Stimulated activated naive CD4-positive, alpha-beta T cell (primary cell): ENCODE results near the gene PHF11.

Experiments used
- DNase-seq, 6 experiments: peaks; one replicate each; lab custom pipeline; 2025; lab: John Stamatoyannopoulos, UW

PHF11 gene

DNA sequence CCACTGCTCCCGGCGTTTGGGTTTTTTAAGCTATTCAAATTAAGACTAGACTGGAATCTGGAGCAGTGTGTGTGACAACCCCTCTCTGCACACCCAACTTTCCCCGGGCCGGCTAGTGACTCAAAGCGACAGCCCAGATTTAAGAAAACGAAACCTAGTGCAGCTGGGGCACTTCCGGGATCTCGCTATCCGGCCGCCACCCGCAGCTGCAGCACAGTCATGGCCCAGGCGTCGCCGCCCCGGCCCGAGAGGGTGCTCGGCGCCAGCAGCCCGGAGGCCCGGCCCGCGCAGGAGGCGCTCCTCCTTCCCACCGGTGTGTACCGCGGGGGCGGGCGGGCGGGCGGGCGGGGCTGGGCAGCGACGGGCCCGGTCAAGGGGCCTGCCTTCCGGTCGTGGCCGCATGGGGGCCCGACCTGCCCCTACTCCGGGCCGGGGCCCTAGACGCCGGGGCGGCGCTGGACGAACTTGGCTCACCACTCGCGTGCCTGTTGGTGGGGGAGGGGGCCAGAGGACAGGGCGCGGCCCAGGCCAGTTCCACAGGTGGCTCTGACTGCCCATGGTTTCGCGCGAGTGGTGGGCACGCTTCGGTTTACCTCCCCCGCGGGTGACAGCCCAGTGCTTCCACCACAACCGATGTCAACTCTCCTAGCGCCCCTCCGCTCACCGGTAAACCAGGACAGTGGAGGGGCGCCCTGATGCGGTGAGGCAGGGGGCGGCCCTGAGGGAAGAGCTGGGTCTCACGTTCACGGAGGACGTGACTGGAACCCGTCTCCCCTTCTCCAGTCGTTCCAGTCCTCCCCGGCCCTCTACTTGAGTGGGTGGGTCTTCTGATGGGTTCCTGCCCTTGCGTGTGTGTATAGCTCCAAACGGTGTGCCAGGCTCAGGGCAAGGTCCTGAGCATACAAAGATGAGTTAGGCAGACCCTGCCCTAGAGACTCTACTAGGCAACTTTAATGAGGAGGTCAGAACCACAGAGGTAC, at the start of gene PHF11:
Gene PHF11 (plus strand): TSS at position 171 of the 980 bp plus-strand sequence. CDS start 49 bp downstream, at position 220.
- peak; percentile 69 to 84 (median 76) for DNase-seq

DNA sequence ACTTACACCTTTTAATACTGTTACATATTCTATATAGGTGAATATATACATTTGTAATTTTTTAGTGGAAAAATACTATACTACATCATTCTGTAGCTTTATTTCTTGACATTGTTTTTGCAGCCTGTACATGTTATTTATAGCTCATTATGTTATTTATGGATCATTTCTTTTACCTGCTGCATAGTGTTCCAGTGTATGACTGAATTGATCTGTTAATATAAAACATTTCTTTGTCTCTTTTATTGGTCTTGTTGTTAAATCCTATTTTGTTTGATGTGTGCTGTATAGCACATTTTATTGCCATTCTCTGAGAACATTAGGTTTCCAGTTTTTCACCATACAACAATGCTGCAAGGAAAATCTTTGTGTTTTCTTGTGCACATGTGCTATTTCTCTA, 49.3 kb upstream of the PHF11 start:
- DNase-seq, result no peak

DNA sequence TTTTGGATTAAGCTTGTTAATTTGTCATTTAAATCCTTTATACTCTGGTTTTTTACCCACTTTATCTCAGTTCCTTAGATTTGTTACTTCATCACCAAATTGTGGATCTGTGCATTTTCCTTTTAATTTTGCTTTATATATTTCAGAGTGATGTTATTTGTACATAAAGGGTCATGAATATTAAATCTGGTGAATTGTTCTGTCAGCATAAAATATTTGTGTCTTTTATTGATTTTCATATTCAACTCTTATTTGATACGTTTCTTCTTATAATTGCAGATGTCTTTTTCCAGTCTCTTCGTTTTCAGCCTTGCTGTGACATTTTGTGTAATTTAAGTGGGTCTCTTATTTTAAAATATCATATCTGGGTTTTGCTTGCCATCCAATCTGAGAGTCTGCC, 47.0 kb upstream of the PHF11 start:
- DNase-seq, result no peak

DNA sequence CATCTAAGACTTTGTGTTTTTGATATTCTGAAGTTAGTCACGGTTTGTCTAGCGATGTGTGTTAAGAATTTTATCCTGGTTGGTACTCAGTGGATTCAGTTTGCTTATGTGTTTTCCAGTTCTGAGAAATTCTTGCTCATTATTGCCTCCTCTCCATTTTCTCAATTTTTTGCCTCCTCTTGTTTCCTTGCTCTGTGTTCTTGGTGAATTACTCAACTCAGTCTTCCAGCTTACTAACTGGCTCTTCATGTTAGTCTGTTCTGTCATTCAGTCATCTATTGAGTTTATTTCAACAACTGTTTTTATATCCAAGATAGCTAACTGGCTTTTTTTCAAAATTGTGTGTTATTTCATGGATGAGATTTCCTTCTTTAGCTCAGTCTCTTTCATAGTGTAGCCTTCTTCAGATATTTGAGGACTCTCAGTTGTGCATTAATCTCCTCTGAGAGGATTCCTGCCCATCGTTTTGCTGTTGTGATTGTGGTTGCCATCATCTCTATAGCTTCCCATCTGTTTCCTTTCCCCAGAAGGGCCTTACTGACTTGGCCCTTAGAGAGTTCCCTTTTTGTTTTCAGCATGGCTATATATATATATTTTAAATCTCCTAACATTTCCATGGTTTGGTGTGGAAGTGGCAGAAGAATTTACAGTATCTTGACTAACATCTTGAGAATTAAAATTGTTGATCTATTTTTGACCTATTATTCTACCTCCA, 45.5 kb upstream of the PHF11 start:
- no peak for DNase-seq

DNA sequence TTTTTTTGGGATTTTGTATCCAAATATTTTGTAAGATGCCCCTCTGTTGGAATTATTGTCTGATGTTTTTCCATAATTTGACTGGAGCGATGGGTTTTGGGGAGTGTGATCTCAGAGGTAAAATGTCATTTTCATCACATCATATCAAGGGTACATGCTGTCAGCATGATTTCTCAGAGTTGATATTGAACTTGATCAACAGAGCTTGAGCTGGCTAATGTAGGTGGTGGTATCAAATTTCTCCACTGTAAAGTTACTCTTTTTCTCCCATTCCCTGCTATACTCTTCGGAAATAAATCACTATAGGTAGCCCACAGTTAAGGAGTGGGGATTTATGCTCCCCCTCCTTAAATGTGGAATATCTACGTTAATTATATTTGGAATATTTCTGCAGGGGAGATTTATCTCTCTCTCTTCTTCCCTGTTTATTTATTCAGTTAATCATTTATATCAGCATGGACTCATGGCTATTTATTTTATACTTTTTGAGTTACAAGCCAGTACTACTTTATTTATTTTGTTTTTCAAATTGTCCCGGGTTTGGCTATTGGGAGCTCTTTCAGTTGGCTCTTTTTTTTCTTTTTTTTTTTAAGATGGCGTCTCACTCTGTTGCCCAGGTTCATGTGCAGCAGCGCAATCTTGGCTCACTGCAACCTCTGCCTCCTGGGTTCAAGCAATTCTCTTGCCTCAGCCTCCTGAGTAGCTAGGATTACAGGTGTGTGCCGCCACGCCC, 42.9 kb upstream of the PHF11 start:
- no peak for DNase-seq

DNA sequence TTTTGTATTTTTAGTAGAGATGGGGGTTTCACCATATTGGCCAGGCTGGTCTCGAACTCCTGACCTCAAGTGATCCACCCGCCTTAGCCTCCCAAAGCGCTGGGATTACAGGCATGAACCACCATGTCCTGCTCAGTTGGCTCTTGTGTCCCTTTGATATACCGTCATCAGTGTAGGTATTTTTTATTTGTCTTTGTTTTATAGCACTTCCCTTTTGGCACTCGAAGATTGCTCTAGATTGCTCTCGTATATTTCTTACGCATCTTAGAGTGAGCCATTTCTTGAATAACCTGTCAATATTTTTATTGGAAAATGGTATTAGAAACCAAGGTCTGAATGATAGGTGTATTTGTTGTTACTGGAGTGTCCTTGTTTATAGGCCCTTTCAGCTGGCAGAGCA, 42.3 kb upstream of the PHF11 start:
- no peak for DNase-seq

DNA sequence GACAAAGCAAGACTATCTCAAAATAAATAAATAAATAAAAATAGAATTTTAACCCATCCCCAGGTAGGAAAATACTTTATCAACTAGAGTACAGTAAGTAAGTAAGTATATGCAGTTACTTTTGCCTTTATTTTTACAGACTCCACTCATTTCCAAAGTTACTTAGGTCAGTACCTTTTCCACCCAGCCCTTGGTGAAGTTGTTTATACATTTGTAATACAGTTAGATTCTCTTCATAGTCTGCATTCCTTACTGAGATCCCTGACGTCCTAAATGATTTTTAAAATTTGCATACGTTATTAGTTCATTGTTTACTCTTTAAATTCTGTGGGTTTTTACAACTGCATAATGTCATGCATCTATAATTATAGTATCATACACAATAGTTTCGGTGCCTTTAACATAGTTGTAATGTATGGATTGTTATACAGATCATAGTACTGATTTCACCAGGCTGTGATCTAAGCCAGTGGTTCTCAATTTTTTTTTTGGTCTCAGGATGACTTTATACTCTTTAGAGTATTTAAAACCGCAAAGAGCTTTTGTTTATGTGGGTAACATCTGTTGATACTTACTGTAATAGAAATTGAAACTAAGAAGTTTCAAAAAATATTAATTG, 41.3 kb upstream of the PHF11 start:
- no peak for DNase-seq

DNA sequence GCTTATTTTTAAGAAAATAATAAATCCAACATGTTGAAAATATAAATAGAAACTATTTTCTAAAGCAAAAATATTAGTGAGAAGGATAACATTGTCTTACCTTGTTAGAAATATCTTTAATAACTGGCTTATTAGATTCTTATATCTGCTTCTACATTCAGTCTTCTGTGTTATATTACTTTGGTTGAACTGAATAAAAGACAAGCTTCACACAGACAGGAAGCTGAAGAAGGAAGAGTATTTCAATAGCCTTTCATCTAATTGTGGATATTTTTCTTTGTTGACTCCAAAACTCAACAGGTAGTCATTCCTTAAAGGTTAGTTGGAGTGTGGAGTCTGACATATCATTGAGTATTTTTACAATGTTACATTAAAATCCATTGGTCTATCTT, 40.8 kb upstream of the PHF11 start:
- no peak for DNase-seq

DNA sequence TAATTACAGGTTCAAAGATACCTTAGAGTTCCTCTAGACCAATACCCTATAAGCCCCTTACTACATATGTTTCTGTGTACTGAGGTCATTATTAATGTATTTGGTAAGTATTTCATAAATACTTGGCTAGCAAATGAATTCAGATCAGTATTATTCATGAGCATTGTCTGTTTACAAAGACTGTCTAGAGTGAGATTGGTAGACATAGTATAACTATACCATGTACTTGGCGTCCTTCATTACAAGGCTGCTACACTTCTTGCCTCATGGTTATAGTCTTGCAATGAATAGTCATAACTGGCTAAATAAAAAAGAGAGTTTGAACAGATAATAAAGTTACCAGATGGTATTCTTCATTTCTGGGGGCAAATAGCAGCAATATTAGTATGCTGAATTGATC, 39.6 kb upstream of the PHF11 start:
- DNase-seq, result no peak

DNA sequence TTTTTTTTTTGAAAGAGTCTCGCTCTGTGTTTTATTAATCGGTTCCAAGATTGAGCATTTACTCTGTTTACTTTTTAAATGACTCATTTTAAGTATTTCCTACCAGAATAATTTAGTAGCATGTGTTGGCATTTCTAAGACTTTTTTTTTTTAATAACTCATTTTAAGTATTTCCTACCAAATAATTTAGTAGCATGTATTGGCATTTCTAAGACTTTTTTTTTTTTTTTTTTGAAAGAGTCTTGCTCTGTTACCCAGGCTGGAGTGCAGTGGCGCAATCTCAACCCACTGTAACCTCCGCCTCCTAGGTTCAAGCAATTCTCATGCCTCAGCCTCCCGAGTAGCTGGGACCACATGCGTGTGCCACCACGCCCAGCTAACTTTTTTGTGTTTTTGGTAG, 38.5 kb upstream of the PHF11 start:
- DNase-seq, result no peak

DNA sequence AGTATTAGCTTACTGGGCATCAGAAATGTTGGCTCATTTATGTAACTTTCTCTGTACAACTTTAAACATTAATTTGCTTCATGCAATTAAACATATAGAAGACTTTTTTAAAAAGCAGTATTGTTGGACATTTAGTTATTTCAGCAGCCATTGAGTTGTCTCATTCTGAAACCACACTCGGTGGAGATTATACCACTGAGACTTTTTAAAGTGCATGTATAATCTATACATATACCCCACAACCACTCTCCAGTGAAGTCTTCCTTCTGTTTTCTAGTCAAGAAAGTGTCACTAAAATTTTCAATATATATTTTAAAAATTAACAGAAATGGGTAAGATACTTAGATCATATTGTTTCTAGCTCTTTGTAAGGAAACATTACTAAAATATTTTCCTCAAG, 36.2 kb upstream of the PHF11 start:
- DNase-seq, result no peak

DNA sequence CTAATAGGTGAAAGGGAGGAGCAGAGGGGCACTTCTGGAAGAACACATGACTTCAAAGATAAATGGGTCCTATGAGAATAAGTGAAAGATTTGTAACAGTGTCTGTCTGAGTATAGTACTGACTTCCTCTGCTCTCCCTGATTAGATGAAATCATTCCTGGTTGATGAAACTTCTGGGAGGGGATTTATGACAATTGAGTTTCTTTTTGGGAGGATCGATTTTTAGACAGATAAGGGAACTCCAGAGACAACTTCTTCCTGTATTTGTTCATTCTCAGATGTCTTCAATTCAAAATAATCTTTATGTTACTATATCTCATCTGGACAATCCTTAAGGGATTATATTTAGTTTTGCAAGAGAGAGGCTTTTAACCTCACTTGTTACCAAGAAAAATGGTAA, 31.7 kb upstream of the PHF11 start:
- DNase-seq, result no peak

DNA sequence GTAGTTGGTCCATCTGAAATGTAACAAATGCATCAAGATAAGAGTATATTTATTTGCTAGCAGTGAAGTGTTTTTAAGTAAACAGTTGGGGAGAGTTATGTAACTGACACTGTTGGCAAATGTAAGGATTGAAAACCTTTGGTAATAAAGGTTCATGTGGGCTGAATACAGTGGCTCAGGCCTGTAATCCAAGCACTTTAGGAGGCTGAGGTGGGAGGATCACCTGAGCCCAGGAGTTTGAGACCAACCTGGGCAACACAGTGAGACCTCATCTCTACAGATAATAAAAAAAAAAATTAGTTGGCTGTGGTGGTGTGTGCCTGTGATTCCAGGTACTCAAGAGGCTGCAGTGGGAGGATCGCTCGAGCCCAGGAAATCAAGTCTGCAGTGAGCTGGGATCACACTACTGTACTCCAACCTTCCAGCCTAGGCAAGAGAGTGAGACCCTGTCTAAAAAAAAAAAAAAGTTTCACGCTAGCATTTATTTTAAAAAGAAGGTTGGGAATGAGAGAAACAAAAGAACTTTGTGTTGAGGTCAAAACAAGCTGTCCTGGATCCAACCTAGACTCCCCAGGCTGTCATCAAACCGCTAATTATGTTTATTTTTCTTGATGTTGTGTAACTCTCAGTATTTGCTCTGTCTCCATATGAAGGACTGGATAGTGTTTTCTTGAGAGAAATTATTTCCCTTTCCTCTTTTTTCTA, 31.0 kb upstream of the PHF11 start:
- DNase-seq, result no peak

DNA sequence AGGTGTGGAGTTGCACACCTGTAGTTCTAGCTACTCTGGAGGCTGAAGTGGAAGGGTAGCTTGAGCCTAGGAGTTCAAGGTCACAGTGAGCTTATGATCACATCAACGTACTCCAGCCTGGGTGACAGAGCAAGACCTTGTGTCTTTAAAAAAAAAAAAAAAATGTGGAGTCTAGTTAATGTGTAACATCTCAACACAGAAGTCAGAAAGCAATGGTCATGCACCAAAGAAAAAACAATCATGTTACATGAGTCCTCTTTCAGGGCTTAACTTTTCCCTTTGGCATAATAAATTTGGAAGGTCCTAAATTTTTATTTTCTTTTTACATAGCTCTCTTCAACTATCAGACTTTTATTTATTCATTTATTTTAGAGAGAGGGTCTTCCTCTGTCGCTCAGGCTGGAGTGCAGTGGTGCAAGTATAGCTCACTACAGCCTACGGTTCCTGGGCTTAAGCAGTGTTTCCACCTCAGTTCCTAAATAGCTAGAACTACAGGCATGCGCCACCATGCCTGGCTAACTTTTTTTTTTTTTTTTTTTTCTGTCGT, 29.4 kb upstream of the PHF11 start:
- DNase-seq, result no peak

DNA sequence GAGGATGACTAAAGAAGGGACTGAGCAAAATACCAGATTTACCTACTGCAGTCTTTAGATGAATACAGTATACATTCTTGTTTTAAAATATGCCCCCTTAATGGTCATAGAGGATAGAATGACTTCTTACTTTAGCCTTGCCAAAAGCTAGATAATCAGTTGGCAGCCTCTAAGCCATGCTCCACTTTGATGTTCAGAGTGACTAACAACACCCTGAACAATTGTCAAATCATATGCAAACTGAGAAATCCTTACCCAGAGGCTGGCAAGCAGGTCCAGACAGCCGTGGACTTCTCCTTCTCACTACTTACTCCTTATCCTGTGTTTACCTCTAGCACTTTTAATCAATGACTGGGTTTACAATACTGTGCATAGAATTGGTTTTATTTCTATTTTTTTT, 23.6 kb upstream of the PHF11 start:
- no peak for DNase-seq

DNA sequence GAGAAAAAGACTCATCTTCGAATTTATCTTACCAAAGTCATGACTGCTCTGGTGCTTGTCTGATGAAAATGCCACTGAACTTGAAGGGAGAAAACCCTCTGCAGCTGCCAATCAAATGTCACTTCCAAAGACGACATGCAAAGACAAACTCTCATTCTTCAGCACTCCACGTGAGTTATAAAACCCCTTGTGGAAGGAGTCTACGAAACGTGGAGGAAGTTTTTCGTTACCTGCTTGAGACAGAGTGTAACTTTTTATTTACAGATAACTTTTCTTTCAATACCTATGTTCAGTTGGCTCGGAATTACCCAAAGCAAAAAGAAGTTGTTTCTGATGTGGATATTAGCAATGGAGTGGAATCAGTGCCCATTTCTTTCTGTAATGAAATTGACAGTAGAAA, 19.2 kb upstream of the PHF11 start:
- DNase-seq, result no peak

DNA sequence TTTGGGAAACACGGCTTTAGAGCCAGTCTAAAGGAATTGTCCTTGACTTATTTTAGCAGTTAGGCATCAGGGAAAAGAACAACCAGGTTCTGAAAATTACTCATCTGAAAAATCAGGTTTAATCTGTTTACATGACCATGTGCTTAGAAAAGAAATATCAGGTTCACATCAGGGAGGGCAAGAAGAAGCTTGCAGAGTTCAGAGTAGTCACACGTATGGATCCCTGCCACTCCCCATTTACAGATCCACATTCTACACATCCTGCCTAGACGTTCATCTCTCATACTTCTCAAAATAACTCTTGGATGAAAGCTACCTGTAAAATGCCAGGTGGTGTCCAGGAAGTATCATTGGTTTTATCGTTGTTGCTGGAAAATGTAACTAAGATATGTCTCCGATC, 14.0 kb upstream of the PHF11 start:
- DNase-seq, result no peak

DNA sequence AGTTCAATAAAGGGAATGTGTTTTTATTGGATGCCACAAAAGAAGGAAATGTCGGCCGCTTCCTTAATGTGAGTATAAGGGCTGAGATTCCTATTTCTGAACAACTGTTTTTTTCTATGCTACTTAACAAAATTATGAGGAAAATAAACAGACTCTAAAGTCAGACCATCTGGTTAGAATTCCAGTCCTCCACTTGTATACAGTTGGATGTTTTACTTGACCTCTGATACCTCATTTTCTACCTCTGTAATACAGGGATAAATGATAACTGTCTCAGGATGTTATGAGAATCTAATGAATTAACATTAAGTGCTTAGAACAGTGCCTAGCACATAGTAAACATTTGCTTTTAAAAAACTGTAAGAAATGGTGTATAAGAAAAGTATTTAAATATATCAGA, 7.2 kb upstream of the PHF11 start:
- DNase-seq, result no peak

DNA sequence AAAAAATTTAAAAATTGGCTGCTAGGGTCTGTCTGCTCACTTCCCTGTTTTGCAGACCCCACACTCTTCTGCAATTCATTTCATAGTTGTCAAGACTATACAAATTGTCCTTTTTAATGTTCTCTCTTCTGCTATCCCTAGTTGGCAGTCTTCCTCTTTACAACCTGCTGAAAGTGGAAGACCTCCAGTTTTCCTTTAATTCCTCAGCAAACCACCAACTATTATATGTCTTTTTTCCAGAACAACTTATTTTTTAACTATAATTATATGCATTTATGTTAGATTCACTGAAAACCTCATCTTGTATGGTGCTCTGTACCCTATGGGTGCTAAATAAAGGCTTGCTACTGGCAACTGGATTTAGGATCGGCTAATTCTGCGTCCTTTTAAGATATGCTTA, 1.1 kb upstream of the PHF11 start:
- peak in 1 of 6 experiments; percentile 12 for DNase-seq

DNA sequence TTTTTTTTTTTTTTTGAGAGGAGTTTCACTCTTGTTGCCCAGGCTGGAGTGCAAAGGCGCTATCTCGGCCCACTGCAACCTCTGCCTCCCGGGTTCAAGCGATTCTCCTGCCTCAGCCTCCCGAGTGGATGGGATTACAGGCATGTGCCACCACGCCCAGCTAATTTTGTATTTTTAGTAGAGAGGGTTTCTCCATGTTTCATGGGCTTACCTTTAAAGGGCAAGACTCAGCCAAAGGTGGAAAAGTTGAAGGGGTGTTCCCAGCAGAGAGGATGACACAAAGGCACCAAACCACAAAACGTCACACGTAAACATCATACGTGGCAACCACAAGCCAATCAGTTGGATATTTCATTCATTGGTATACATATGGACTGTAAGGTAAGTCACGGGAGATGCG, 1.1 kb downstream of the PHF11 start:
- peak; percentile 32 to 66 (median 53) for DNase-seq

DNA sequence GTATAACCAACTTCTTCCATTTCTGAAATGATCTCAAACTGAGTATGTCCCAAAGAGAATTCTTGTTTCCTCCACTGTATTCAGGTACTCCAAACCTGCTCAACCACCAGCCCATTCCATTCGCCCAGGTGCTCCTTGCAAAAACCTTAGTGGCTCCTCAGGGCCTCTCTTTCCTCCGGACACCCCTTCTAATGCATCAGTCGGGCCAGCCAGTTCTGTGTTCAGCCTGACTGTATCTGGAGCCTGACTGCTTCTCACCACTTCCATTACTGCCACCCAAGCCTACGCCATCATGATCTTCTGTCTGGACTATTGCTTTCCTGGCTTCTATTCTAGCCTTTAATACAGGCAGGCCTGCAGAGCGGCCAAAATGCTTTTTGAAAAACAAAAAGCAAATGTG, 1.5 kb downstream of the PHF11 start:
- peak in 1 of 6 experiments; percentile 32 for DNase-seq
